ENCODE results near the gene LSG1.

DNA sequence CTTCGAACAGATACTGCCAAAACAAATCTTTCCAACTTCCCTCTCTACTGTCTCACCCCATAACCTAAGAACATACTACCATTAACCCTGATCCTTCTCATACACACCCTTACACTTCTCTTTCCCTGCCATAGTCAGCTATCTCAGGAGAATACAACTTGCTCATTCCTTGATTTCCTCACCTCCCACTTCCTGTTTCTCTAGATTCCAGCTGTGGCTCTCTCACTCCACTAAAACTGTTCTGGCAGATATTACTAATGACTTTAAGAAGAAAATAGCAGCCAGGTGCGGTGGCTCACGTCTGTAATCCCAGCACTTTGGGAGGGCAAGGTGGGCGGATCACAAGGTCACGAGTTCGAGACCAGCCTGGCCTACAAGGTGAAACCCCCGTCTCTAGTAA is 4.6 kb downstream of the LSG1 start:
- TF ChIP-seq, protein P1, sequence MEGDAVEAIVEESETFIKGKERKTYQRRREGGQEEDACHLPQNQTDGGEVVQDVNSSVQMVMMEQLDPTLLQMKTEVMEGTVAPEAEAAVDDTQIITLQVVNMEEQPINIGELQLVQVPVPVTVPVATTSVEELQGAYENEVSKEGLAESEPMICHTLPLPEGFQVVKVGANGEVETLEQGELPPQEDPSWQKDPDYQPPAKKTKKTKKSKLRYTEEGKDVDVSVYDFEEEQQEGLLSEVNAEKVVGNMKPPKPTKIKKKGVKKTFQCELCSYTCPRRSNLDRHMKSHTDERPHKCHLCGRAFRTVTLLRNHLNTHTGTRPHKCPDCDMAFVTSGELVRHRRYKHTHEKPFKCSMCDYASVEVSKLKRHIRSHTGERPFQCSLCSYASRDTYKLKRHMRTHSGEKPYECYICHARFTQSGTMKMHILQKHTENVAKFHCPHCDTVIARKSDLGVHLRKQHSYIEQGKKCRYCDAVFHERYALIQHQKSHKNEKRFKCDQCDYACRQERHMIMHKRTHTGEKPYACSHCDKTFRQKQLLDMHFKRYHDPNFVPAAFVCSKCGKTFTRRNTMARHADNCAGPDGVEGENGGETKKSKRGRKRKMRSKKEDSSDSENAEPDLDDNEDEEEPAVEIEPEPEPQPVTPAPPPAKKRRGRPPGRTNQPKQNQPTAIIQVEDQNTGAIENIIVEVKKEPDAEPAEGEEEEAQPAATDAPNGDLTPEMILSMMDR (IDR thresholded peaks at IDR 0.05; ENCODE audit: low read length) = no peak
- TF ChIP-seq EZH2 (optimal IDR thresholded peaks at IDR 0.05; ENCODE audit: low read depth, low read length) = no peak

All from MM.1S (cell line).